Hematopoietic multipotent progenitor cell treated with erythropoietin and hydrocortisone succinate and interleukin-3 and kit ligand, for 6 days (in vitro differentiated cells): ENCODE measurements around the gene QPCT.

Experiments
- DNase-seq: peaks from one replicate; pipeline ENCODE4 v3.0.0-alpha.2; 2015

Gene QPCT

GRCh38 chr2:37325625-37326071 lies 18.8 kb upstream of the QPCT start:
- peak; percentile 26 for DNase-seq

- peak; percentile 40 for DNase-seq
These were observed 18.1 kb upstream of the QPCT start for GRCh38 chr2:37326285-37326684.

GRCh38 chr2:37326866-37327634 lies 17.4 kb upstream of the QPCT start:
- no peak for DNase-seq

- no peak for DNase-seq
These were observed 13.7 kb upstream of the QPCT start for GRCh38 chr2:37330681-37331080.

- DNase-seq, result no peak
These were observed 11.9 kb upstream of the QPCT start for GRCh38 chr2:37332560-37332959.

- DNase-seq, result no peak
These were observed 11.2 kb upstream of the QPCT start for GRCh38 chr2:37333256-37333655.

- DNase-seq, result no peak
These were observed 8.8 kb upstream of the QPCT start for GRCh38 chr2:37335604-37336003.

GRCh38 chr2:37337620-37338280 lies 6.7 kb upstream of the QPCT start:
- DNase-seq, result no peak

- no peak for DNase-seq
These were observed 5.5 kb upstream of the QPCT start for GRCh38 chr2:37338933-37339332.

GRCh38 chr2:37340637-37341036 lies 3.8 kb upstream of the QPCT start:
- DNase-seq, result no peak

- no peak for DNase-seq
These were observed 1.7 kb upstream of the QPCT start for GRCh38 chr2:37342591-37343220.

- no peak for DNase-seq
These were observed 644 bp upstream of the QPCT start for GRCh38 chr2:37343537-37344434.

- no peak for DNase-seq
These were observed 3.7 kb downstream of the QPCT start for GRCh38 chr2:37348155-37348554.

GRCh38 chr2:37349231-37349860 lies 4.9 kb downstream of the QPCT start:
- DNase-seq, result peak; percentile 38

- peak; percentile 50 for DNase-seq
These were observed 5.6 kb downstream of the QPCT start for GRCh38 chr2:37350034-37350433.

GRCh38 chr2:37354531-37354930 lies 10.1 kb downstream of the QPCT start:
- DNase-seq, result no peak

GRCh38 chr2:37355735-37356134 lies 11.3 kb downstream of the QPCT start:
- DNase-seq, result no peak

GRCh38 chr2:37356299-37356698 lies 11.9 kb downstream of the QPCT start:
- DNase-seq, result no peak

- DNase-seq, result no peak
These were observed 12.6 kb downstream of the QPCT start for GRCh38 chr2:37357069-37357468.

- no peak for DNase-seq
These were observed 13.1 kb downstream of the QPCT start for GRCh38 chr2:37357530-37357929.

- no peak for DNase-seq
These were observed 14.0 kb downstream of the QPCT start for GRCh38 chr2:37358466-37358865.

GRCh38 chr2:37361216-37361815 lies 16.9 kb downstream of the QPCT start:
- DNase-seq, result no peak
